HG03139 (cell line): Measurements from ENCODE around the gene RASSF4.

ENCODE experiments used
- ATAC-seq: cut with Tn5 transposase; IDR thresholded peaks from one replicate; pipeline ENCODE4 v1.9.1; 2021; ENCODE audit not compliant: unreplicated experiment

RASSF4 gene

DNA sequence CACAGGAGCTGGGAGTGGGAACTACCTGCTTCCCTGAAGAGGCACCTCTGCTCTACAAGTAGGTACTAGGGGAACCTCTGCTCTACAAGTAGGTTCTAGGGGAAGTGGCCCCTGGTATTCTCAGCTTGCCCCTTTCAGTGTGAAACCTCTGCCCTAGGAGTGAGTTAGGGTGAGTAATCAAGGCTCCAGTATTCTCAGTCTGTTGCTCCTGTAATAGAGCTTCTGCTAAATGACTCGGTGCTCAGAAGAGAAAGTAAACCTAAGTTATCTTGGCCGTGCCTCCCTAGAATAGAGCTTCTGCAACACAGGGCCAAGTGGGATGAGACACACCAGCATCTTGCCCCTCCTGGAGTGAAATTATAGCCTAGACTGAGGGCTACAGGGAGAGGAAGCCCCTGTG is 13.4 kb upstream of the RASSF4 start:
- no peak for ATAC-seq

DNA sequence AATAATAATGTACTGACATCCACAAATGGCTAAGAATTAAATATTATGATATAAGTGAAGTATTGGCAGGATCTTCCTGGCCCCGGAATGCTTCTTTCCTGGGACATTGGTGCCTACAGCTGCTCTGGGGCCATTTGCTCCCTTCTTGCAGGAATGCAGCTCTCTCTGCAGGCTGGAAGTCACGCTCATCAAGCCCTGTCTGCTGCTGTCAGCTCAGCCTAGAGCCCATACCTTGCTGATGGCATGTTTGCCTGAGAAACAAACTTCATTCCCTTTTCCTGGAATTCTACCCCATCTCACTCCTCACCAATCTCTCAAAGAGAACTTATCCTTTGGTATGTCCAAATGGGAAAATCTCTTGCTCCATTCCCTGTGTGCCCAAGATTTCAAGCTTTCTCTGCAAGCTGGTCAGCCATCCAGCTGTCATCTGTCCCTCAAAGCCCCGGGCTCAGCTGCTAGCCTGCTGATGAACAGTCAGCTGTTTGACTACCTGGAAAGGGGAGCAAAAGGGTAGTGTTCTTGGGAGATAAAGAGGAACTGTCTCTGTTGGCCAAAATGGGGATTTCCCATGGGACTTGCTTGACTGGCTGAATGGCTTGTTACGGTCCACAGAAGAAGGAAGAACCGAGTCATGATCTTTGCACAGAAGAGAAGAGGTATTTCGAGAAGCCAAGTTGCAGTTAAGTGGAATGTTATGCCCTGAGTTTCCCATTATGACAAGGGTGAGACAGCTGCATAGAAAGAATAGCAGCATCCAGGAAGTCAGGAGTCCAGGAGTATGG is 12.0 kb upstream of the RASSF4 start:
- no peak for ATAC-seq

DNA sequence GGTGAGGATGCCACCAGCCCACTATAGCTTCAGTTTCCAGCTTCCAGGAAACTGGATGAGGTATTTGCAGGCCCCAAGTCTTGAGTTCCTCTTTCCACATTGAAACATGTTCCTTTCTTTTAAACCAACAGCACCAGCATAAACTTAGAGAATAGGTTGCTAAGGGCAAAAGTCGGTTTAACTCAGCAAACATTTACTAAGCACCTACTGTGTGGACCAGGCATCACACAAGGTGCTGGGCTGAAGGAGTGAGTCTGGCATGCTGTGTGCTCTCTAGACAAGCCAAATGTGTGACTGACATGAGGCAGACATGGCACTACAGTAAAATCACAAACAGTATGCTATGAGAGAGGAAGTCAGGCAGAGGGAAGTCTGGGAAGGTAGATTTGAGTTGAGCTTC is 11.0 kb upstream of the RASSF4 start:
- no peak for ATAC-seq

- no peak for ATAC-seq
These were observed 10.3 kb upstream of the RASSF4 start for GRCh38 chr10:44949127-44949802.

GRCh38 chr10:44949915-44950314 is 9.7 kb upstream of the RASSF4 start:
- no peak for ATAC-seq

DNA sequence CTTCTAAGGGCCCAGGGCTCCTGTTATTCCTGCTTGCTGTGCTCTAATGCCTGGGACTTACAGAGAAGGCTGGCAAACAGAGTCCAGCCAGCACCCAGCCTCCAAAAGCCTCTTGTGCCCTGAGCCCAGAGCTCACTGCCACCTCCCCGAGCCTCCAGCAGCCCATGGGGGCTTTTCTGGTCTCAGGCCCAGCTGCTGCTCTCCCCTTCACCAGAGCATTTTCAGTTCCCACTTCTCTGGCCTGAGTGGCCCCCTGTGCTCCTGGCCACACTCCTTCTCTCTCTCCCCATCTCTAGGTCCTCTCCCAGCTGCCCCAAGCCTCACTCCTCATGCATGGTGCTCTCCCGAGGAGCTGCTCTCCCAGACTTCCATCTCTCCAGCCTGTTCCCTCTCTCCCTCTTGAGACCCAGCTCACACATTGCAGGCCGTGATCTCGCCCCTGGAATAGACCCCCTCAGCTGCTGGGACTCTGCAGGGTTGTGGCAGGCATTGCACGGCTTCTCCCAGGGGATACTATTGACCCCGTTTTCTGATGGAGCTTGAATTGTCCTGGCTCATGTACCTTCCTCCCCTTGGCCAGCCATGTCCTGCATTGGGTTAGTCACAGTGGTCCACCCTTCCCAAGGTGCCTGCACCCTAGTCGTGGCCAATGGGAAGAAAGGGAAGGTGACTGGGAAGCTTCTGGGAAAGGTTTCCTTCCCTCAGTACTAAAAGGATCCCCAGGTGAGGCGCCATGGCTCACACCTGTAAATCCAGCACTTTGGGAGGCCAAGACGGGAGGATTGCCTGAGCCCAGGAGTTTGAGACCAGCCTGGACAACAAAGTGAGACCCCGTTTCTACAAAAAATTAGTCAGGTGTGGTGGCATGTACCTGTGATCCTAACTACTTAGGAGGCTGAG is 9.0 kb upstream of the RASSF4 start:
- no peak for ATAC-seq

- ATAC-seq: no peak
These were observed 7.9 kb upstream of the RASSF4 start for GRCh38 chr10:44951576-44952226.

GRCh38 chr10:44952779-44953231 is 6.8 kb upstream of the RASSF4 start:
- ATAC-seq: no peak

DNA sequence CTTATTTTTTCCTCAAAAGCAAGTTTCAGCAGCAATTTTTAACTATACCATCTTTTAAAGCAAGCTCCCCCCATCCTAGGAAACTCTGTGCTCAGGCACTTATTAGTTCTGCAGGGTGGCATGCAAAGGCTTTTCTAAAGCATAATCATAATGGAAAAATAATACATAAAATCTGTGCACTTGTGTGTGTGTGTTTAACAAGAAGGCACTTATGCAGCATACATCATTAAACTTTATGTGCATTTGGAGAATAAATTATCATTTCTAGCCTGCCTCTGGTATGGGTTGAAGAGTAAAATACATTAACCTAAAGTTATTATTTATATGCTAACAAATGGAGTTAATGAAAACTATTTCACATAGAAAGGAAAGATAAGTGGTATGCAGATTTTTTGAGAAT is 5.6 kb upstream of the RASSF4 start:
- no peak for ATAC-seq

- no peak for ATAC-seq
These were observed 4.6 kb upstream of the RASSF4 start for GRCh38 chr10:44954962-44955361.

- ATAC-seq: no peak
These were observed 4.1 kb upstream of the RASSF4 start for GRCh38 chr10:44955413-44956070.

- ATAC-seq: no peak
These were observed 3.4 kb upstream of the RASSF4 start for GRCh38 chr10:44956226-44956625.

- ATAC-seq: no peak
These were observed 2.6 kb upstream of the RASSF4 start for GRCh38 chr10:44956717-44957706.

GRCh38 chr10:44958196-44958897 is 1.3 kb upstream of the RASSF4 start:
- ATAC-seq: no peak

DNA sequence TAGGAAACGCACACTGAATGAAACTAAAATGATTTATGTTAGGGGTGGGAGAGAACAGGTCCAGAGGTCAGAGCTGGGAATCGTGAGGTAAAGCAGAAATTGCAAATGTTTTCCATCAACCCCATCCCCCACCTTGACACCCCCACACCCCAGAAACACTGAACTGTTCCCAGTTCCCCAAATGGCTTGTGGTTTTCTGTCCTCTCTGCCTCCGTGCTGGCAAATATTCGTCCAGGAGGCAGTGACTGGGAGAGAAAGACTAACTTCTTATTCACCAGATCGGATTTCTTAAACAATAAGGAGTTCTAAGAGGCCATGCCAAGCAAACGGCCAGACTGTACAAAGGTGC is 730 bp upstream of the RASSF4 start:
- no peak for ATAC-seq

GRCh38 chr10:44960088-44960460 is 472 bp downstream of the RASSF4 start:
- ATAC-seq: no peak

- no peak for ATAC-seq
These were observed 1.1 kb downstream of the RASSF4 start for GRCh38 chr10:44960482-44961229.

DNA sequence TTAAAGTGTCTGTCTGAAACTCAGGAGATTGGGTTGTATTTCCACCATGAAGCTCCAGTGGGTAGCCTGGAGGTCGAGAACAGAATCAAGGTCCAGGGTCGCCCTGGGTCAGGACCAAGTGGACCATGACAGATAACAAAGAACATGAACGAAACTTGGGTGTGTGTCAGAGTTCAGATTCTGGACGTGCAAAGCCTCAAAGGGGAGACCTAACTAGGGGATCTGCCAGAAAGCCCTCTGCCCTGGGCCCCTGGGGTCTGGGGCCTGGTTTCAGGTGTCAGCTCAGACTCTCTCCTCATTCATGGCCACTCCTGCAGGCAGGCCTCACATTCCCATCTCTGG is 1.6 kb downstream of the RASSF4 start:
- ATAC-seq: no peak
